ENCODE results near the gene DPP10. TPM values are rescaled to one million over a fixed set of nuclear protein-coding genes. Genes with fewer than 3 reads are reported as not detected.

The DPP10 gene
- total RNA-seq, 3 donors from 2014 or later (not counting 1 experiment from before 2014, with no cell fraction given) = not detected

DNA sequence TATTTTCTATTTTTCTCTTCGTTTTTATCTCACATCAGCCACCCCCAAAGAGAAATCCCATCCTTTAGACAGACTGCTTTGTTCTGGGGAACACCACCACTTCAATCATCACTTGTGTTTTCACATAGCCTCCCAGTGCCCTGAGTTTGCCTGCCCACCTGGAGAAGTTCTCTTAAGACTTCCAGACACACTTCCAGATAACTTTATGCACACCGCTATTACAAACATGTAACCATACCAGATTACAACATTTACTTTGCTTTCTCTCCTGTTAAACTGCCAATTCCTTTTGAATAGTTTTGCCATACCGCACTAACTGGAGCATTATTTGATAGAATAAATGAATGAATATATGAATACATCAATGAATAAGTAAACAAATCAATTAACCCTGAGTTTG lies 1353.6 kb downstream of the DPP10 start:
- Histone ChIP-seq H3K27me3 (ENCODE audit: control insufficient read depth, insufficient read depth, low read length) (no peaks in the 10 kb centered on the region), H3K9me3 (ENCODE audit: control insufficient read depth, insufficient read depth, low read length) (peaks cover 3% of the 10 kb centered on the region), H3K36me3 (ENCODE audit: control insufficient read depth, insufficient read depth, low read length) (no peaks in the 10 kb centered on the region), H3K27ac (ENCODE audit: low read length) (no peak overlapping the region), H3K4me1 (ENCODE audit: control insufficient read depth, insufficient read depth, low read length) (no peaks in the 10 kb centered on the region), H3K4me3 (ENCODE audit: low read length) (no peak overlapping the region)
- H3K27ac Mint-ChIP-seq = no peak overlapping the region
- H3K4me1 Mint-ChIP-seq = no peaks in the 10 kb centered on the region
- intact Hi-C loops (cut with micrococcal nuclease) = no loop called here
- DNase-seq = no peak
- TF ChIP-seq, protein P1, sequence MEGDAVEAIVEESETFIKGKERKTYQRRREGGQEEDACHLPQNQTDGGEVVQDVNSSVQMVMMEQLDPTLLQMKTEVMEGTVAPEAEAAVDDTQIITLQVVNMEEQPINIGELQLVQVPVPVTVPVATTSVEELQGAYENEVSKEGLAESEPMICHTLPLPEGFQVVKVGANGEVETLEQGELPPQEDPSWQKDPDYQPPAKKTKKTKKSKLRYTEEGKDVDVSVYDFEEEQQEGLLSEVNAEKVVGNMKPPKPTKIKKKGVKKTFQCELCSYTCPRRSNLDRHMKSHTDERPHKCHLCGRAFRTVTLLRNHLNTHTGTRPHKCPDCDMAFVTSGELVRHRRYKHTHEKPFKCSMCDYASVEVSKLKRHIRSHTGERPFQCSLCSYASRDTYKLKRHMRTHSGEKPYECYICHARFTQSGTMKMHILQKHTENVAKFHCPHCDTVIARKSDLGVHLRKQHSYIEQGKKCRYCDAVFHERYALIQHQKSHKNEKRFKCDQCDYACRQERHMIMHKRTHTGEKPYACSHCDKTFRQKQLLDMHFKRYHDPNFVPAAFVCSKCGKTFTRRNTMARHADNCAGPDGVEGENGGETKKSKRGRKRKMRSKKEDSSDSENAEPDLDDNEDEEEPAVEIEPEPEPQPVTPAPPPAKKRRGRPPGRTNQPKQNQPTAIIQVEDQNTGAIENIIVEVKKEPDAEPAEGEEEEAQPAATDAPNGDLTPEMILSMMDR (IDR thresholded peaks at IDR 0.05) = no peak
- 71% methylated on average over 2 of the region's 3 CpGs for WGBS (ENCODE audit: insufficient coverage)
- H3K36me3 Mint-ChIP-seq = peaks cover 15% of the 10 kb centered on the region
- no peaks in the 10 kb centered on the region for H3K27me3 Mint-ChIP-seq (ENCODE audit: low read depth in 2 of 2)
- H3K9me3 Mint-ChIP-seq = peaks cover 9 to 18% of the 10 kb centered on the region in 2 donors
- H3K4me3 Mint-ChIP-seq = no peak overlapping the region
- ATAC-seq = no peak

DNA sequence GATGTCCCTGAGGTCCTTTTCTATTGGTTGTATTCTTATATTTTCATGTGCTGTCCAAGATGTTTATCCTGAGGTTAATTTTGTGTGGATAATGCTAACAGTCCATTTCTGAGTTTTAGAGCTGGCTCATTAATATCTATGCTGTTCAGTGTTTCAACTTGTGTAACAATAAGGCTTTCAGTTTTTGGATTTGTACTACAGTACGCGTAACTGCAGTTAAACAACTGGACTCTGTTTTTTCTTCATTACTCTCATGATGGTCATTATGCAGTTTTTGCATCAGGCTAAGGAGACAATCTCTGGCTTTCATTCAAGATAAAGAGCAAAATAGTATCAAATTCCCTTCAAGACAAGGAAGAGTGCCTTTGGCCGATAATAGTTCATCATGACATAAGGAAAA lies 1364.8 kb downstream of the DPP10 start:
- no peaks in the 10 kb centered on the region for H3K36me3 ChIP-seq (ENCODE audit: control insufficient read depth, insufficient read depth, low read length)
- intact Hi-C loops (cut with micrococcal nuclease) = no loop called here
- no peak overlapping the region for H3K4me3 ChIP-seq (ENCODE audit: low read length)
- no peaks in the 10 kb centered on the region for H3K4me1 ChIP-seq (ENCODE audit: control insufficient read depth, insufficient read depth, low read length)
- H3K27me3 ChIP-seq (ENCODE audit: control insufficient read depth, insufficient read depth, low read length) = no peaks in the 10 kb centered on the region
- DNase-seq = no peak
- TF ChIP-seq, protein P1 (IDR thresholded peaks at IDR 0.05) = no peak
- peaks cover 3% of the 10 kb centered on the region for H3K9me3 ChIP-seq (ENCODE audit: control insufficient read depth, insufficient read depth, low read length)
- Mint-ChIP-seq H3K4me1 (no peaks in the 10 kb centered on the region), H3K27me3 (ENCODE audit: low read depth in 2 of 2) (no peaks in the 10 kb centered on the region), H3K27ac (no peak overlapping the region), H3K36me3 (peaks cover 10% of the 10 kb centered on the region), H3K9me3 (peaks cover 16 to 23% of the 10 kb centered on the region in 2 donors), H3K4me3 (no peak overlapping the region)
- 97% methylated on average over 2 of the region's 3 CpGs for WGBS (ENCODE audit: insufficient coverage)
- ATAC-seq = no peak
- H3K27ac ChIP-seq (ENCODE audit: low read length) = no peak overlapping the region

DNA sequence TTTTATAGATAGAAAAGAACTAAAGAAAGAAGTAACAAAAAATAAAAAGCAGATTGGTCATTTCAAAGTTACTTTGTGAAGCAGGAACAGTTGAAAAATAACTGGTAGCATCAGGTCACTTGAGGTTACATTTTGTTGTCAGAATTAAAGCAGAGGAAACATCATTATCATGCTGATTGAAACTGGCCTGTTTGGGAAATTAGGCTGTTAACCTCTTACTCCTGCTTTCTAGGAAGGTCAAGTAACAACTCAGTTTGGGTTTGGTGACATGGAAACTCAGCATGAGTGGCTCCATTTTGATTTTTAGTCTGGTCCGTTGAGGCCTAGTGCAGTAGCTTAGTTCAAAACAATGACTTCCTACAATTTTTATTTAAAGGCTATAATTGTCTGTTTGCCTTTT lies 1383.5 kb downstream of the DPP10 start:
- H3K4me3 ChIP-seq (ENCODE audit: low read length) = no peak overlapping the region
- H3K4me3 Mint-ChIP-seq = no peak overlapping the region
- intact Hi-C loops (cut with micrococcal nuclease) = no loop called here
- no peaks in the 10 kb centered on the region for H3K27me3 ChIP-seq (ENCODE audit: control insufficient read depth, insufficient read depth, low read length)
- H3K27me3 Mint-ChIP-seq (ENCODE audit: low read depth in 2 of 2) = no peaks in the 10 kb centered on the region
- TF ChIP-seq, protein P1 (IDR thresholded peaks at IDR 0.05) = no peak
- no peak overlapping the region for H3K27ac Mint-ChIP-seq
- H3K9me3 ChIP-seq (ENCODE audit: control insufficient read depth, insufficient read depth, low read length) = peaks cover 5% of the 10 kb centered on the region
- H3K36me3 Mint-ChIP-seq = no peaks in the 10 kb centered on the region
- DNase-seq = no peak
- H3K27ac ChIP-seq (ENCODE audit: low read length) = no peak overlapping the region
- WGBS (ENCODE audit: insufficient coverage) = 63% methylated on average over 1 of the region's 1 CpG
- no peaks in the 10 kb centered on the region for H3K4me1 Mint-ChIP-seq
- no peak for ATAC-seq
- H3K36me3 ChIP-seq (ENCODE audit: control insufficient read depth, insufficient read depth, low read length) = no peaks in the 10 kb centered on the region
- H3K9me3 Mint-ChIP-seq = peaks cover 15 to 17% of the 10 kb centered on the region in 2 donors
- no peaks in the 10 kb centered on the region for H3K4me1 ChIP-seq (ENCODE audit: control insufficient read depth, insufficient read depth, low read length)

DNA sequence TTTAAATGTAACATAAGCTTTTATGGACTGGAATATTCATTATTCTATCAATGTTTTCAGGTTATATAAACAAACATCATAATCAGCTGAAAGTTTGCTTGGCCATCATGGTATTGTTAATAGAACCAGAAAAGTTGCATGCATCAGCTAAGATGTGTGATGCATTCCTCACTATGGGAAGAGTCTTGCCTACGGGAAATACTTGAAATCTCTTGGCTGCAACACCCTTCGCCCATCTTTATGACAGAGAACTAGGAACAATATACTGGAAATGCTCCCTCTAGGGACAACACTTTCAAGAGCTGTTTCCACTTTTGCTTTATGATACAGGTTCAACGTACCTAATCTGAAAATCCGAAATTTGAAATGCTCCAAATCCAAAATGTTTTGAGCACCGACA lies 1390.8 kb downstream of the DPP10 start:
- no peak for ATAC-seq
- Histone ChIP-seq H3K4me3 (ENCODE audit: low read length) (no peak overlapping the region), H3K9me3 (ENCODE audit: control insufficient read depth, insufficient read depth, low read length) (no peaks in the 10 kb centered on the region), H3K4me1 (ENCODE audit: control insufficient read depth, insufficient read depth, low read length) (no peaks in the 10 kb centered on the region), H3K27me3 (ENCODE audit: control insufficient read depth, insufficient read depth, low read length) (no peaks in the 10 kb centered on the region), H3K27ac (ENCODE audit: low read length) (no peak overlapping the region), H3K36me3 (ENCODE audit: control insufficient read depth, insufficient read depth, low read length) (no peaks in the 10 kb centered on the region)
- Mint-ChIP-seq H3K27ac (no peak overlapping the region), H3K27me3 (ENCODE audit: low read depth in 2 of 2) (no peaks in the 10 kb centered on the region), H3K36me3 (no peaks in the 10 kb centered on the region), H3K4me1 (no peaks in the 10 kb centered on the region), H3K9me3 (peaks cover 6 to 7% of the 10 kb centered on the region in 2 donors), H3K4me3 (no peak overlapping the region)
- 84% methylated on average over 5 of the region's 5 CpGs for WGBS (ENCODE audit: insufficient coverage)
- intact Hi-C loops (cut with micrococcal nuclease) = no loop called here
- no peak for DNase-seq
- TF ChIP-seq, protein P1 (IDR thresholded peaks at IDR 0.05) = no peak
